HCT116 (cell line): ENCODE data around the gene CHST15. TPM values are rescaled to one million over a fixed set of nuclear protein-coding genes. Genes with fewer than 3 reads are reported as not detected.

Source experiments
- ATAC-seq: fragments of 200-7000 bp; cut with Tn5 transposase; 2 replicates; pipeline ENCODE4 v1.9.1; 2020; ENCODE audit warnings: mild to moderate bottlenecking, moderate library complexity
- BruUV-seq: library from RNA; stranded (reverse); fragments of 400-500 nt; replicated peaks from 2 replicates; lab custom pipeline; 2021; lab: Mats Ljungman, UMichigan
- CTCF ChIA-PET: fragments of 300-600 bp; sonication (Branson Sonifier 250); formaldehyde crosslinking; loops from one replicate; lab custom pipeline; 2021; ENCODE audit warnings: antibody characterized with exemption; lab: Charles Lee
- POLR2A ChIA-PET: fragments of 300-600, 350-600 bp; sonication (Branson Sonifier 250); formaldehyde crosslinking; loops from one replicate; lab custom pipeline; 2021; ENCODE audit warnings: antibody characterized with exemption; lab: Charles Lee
- RAD21 ChIA-PET, 2 experiments: fragments of 300-600 bp; sonication (Branson Sonifier 250); formaldehyde crosslinking; loops; one replicate each; lab custom pipeline; 2023; ENCODE audit warnings: low total read pairs in 2 of 2; ENCODE audit not compliant: uncharacterized antibody in 2 of 2, unreplicated experiment in 2 of 2, low non-redundant PET in 1 of 2; lab: Charles Lee
- DNase-seq: peaks from one replicate; pipeline ENCODE4 v3.0.0-alpha.2; 2010; ENCODE audit warnings: low read depth, low spot score
- H2AFZ ChIP-seq: fragments of 200-600 bp; shearing (Covaris generic), sonication (generic); 2 replicates; pipeline ENCODE4 v1.6.1; 2017; ENCODE audit warnings: low read depth, mixed run types, mixed read lengths, antibody characterized with exemption, low read length; ENCODE audit not compliant: poor library complexity, severe bottlenecking
- H3K27ac ChIP-seq: 2 replicates; pipeline ENCODE4 v1.5.1; 2012; ENCODE audit warnings: low read depth, low read length
- H3K27me3 ChIP-seq: fragments of 200-600 bp; sonication (generic); 2 replicates; pipeline ENCODE4 v1.6.1; 2016; ENCODE audit warnings: mixed run types, low read length, mixed read lengths; ENCODE audit not compliant: insufficient read depth
- H3K36me3 ChIP-seq, 2 experiments: fragments of 200-500 bp in 1 of 2; fragments of 200-600 bp in 1 of 2; sonication (Bioruptor generic) in 1 of 2; sonication (generic) in 1 of 2; 2 replicates each; pipeline versions ENCODE4 v1.5.1 to v1.6.1; 2014 to 2016; ENCODE audit warnings: low read length in 2 of 2, inconsistent platforms in 1 of 2, mixed read lengths in 1 of 2, mixed run types in 1 of 2; ENCODE audit not compliant: insufficient read depth in 2 of 2, control insufficient read depth in 1 of 2
- H3K4me1 ChIP-seq, 2 experiments: fragments of 200-600 bp in 1 of 2; sonication (generic) in 1 of 2; 2 replicates each; pipeline versions ENCODE4 v1.5.1 to v1.6.1; 2012 to 2017; ENCODE audit warnings: low read length in 2 of 2, inconsistent platforms in 1 of 2, mild to moderate bottlenecking in 1 of 2, mixed read lengths in 1 of 2, mixed run types in 1 of 2, moderate library complexity in 1 of 2; ENCODE audit not compliant: insufficient read depth in 2 of 2, control insufficient read depth in 1 of 2
- H3K4me2 ChIP-seq: fragments of 200-600 bp; sonication (generic); 2 replicates; pipeline ENCODE4 v1.6.1; 2017; ENCODE audit warnings: mixed run types, low read length, mixed read lengths
- H3K4me3 ChIP-seq, 2 experiments: fragments of 200-600 bp in 1 of 2; sonication (generic) in 1 of 2; replicated peaks in 1 of 2; 2 replicates each; pipeline ENCODE4 v1.5.1; 2011 to 2016; ENCODE audit warnings: low read length in 2 of 2, control low read depth in 1 of 2, low read depth in 1 of 2, mild to moderate bottlenecking in 1 of 2, mixed read lengths in 1 of 2, mixed run types in 1 of 2
- H3K79me2 ChIP-seq: fragments of 200-600 bp; sonication (generic); 2 replicates; pipeline ENCODE4 v1.6.1; 2017; ENCODE audit warnings: mild to moderate bottlenecking, mixed run types, low read length, moderate library complexity, mixed read lengths; ENCODE audit not compliant: insufficient read depth
- H3K9ac ChIP-seq: fragments of 200-600 bp; sonication (generic); 2 replicates; pipeline ENCODE4 v1.6.1; 2016; ENCODE audit warnings: low read length, mixed read lengths
- H3K9me2 ChIP-seq: fragments of 200-600 bp; sonication (generic), shearing (Covaris generic); 2 replicates; pipeline ENCODE4 v1.6.1; 2017; ENCODE audit warnings: mixed run types, mild to moderate bottlenecking, moderate library complexity; ENCODE audit not compliant: insufficient read depth
- H3K9me3 ChIP-seq, 2 experiments: fragments of 200-500 bp in 1 of 2; fragments of 200-600 bp in 1 of 2; sonication (Bioruptor generic) in 1 of 2; sonication (generic) in 1 of 2; 2 replicates each; pipeline ENCODE4 v1.6.1; 2014 to 2017; ENCODE audit warnings: low read length in 2 of 2, mixed read lengths in 2 of 2, inconsistent platforms in 1 of 2, low read depth in 1 of 2, mild to moderate bottlenecking in 1 of 2, mixed run types in 1 of 2, moderate library complexity in 1 of 2; ENCODE audit not compliant: control insufficient read depth in 1 of 2, insufficient read depth in 1 of 2
- H4K20me1 ChIP-seq: fragments of 200-600 bp; sonication (generic), shearing (Covaris generic); 2 replicates; pipeline ENCODE4 v1.6.1; 2017; ENCODE audit warnings: mixed run types, mild to moderate bottlenecking, moderate library complexity; ENCODE audit not compliant: insufficient read depth
- CEBPB ChIP-seq: IDR thresholded peaks from 2 replicates; pipeline ENCODE4 v1.6.1; 2012; ENCODE audit warnings: low read depth
- EGR1 ChIP-seq: IDR thresholded peaks from 2 replicates; pipeline ENCODE4 v1.6.1; 2012; ENCODE audit warnings: low read depth
- FOSL1 ChIP-seq: IDR thresholded peaks from 2 replicates; pipeline ENCODE4 v1.6.1; 2012; ENCODE audit warnings: low read depth
- POLR2AphosphoS5 ChIP-seq: IDR thresholded peaks from 2 replicates; pipeline ENCODE4 v1.6.1; 2011; ENCODE audit warnings: mild to moderate bottlenecking, low read depth, low read length, moderate library complexity
- RAD21 ChIP-seq: IDR thresholded peaks from 2 replicates; pipeline ENCODE4 v1.6.1; 2012; ENCODE audit warnings: low read depth, mild to moderate bottlenecking
- SIN3A ChIP-seq: IDR thresholded peaks from 2 replicates; pipeline ENCODE4 v1.6.1; 2012; ENCODE audit warnings: low read depth
- YY1 ChIP-seq: IDR thresholded peaks from 2 replicates; pipeline ENCODE4 v1.6.1; 2011; ENCODE audit warnings: low read length, low read depth, moderate library complexity, mild to moderate bottlenecking; ENCODE audit not compliant: insufficient replicate concordance; ENCODE audit errors: extremely low read depth
- ZFX ChIP-seq: fragments of 450-650 bp; IDR thresholded peaks from 2 replicates; pipeline ENCODE4 v1.6.1; 2017
- intact Hi-C: fragments of 100-400 bp; cut with micrococcal nuclease; formaldehyde crosslinking; loops from 2 replicates; pipeline ENCODE4 v1.10.0; 2022
- total RNA-seq: library from RNA; stranded (reverse); gene quantifications from one replicate; pipeline ENCODE4 v1.2.1, GENCODE V29; 2021; ENCODE audit not compliant: unreplicated experiment
- TF ChIP-seq, protein P1 (sequence below): IDR thresholded peaks from 2 replicates; pipeline ENCODE4 v1.6.1; 2012; ENCODE audit warnings: low read depth
- TF ChIP-seq, protein P2 (sequence below): IDR thresholded peaks from 2 replicates; pipeline ENCODE4 v1.6.1; 2012
- TF ChIP-seq, protein P3 (sequence below): IDR thresholded peaks from 2 replicates; pipeline ENCODE4 v1.6.1; 2012
- TF ChIP-seq, protein P4 (sequence below), 3 experiments: fragments of 200-600 bp in 1 of 3; sonication (generic) in 1 of 3; IDR thresholded peaks in 2 of 3; conservative IDR thresholded peaks in 1 of 3; 2 replicates each; pipeline ENCODE4 v1.5.1; 2012 to 2017; ENCODE audit warnings: low read depth in 2 of 3, low read length in 2 of 3, antibody characterized with exemption in 1 of 3, borderline replicate concordance in 1 of 3, control low read depth in 1 of 3, mild to moderate bottlenecking in 1 of 3, mixed read lengths in 1 of 3, mixed run types in 1 of 3, moderate library complexity in 1 of 3; ENCODE audit not compliant: insufficient read depth in 1 of 3

The CHST15 gene
- total RNA-seq, 1 experiment from 2014 or later = 47.2 TPM

DNA sequence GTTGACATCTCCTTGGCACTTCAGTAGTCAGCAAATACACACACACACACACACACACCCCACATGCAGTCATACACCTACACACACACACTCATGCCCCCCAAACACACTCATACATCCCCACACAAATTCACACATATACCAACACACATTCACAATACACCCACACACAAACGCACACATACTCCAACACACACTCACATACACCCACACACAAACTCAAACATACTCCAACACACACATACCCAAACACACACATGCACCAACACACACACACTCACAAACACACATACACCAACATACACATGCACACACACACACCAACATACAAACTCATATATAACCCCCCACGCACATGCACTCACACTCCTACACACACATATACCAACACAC, 31.4 kb upstream of the CHST15 start (continued):
- no peak for TF ChIP-seq SIN3A
- TF ChIP-seq EGR1 = no peak
- no peak for TF ChIP-seq ZFX
- TF ChIP-seq, protein P1, sequence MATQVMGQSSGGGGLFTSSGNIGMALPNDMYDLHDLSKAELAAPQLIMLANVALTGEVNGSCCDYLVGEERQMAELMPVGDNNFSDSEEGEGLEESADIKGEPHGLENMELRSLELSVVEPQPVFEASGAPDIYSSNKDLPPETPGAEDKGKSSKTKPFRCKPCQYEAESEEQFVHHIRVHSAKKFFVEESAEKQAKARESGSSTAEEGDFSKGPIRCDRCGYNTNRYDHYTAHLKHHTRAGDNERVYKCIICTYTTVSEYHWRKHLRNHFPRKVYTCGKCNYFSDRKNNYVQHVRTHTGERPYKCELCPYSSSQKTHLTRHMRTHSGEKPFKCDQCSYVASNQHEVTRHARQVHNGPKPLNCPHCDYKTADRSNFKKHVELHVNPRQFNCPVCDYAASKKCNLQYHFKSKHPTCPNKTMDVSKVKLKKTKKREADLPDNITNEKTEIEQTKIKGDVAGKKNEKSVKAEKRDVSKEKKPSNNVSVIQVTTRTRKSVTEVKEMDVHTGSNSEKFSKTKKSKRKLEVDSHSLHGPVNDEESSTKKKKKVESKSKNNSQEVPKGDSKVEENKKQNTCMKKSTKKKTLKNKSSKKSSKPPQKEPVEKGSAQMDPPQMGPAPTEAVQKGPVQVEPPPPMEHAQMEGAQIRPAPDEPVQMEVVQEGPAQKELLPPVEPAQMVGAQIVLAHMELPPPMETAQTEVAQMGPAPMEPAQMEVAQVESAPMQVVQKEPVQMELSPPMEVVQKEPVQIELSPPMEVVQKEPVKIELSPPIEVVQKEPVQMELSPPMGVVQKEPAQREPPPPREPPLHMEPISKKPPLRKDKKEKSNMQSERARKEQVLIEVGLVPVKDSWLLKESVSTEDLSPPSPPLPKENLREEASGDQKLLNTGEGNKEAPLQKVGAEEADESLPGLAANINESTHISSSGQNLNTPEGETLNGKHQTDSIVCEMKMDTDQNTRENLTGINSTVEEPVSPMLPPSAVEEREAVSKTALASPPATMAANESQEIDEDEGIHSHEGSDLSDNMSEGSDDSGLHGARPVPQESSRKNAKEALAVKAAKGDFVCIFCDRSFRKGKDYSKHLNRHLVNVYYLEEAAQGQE = no peak
- TF ChIP-seq FOSL1 = no peak
- no peak for TF ChIP-seq YY1

DNA sequence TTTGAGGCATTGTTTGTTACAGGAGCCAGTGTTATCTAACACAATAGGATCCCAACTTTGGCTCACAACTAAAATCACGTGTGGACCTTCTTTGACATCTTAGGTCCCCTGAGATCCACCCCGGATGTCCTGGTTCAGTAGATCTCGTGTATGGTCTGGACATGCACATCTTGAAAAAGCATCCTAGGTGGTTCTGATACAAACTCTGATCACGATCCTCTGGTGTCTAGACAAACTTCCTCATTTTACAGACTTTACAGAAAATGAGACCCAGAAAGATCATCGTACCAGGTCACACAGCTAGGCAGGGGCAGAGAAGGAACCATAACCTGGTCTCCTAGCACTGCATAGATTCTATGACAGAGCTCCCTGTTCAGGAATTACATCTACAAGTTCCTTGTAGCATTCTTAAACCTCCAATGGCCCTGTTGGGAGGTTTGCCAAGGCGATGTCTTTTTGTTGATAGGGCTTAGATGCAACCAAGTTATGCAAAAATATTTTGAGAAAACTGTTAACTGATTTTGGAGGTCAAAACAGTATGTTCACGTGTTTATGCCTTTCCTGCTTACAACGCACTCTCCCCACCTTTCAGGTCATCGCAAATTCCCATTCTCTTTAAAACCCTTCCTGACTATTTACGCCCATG, 30.8 kb upstream of the CHST15 start:
- H3K9me2 ChIP-seq = no peaks in the 10 kb centered on the region
- H3K79me2 ChIP-seq = no peaks in the 10 kb centered on the region
- no peak for TF ChIP-seq POLR2AphosphoS5
- TF ChIP-seq, protein P2, sequence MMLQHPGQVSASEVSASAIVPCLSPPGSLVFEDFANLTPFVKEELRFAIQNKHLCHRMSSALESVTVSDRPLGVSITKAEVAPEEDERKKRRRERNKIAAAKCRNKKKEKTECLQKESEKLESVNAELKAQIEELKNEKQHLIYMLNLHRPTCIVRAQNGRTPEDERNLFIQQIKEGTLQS = no peak
- no peak for TF ChIP-seq RAD21
- TF ChIP-seq, protein P1 = no peak
- TF ChIP-seq, protein P3, sequence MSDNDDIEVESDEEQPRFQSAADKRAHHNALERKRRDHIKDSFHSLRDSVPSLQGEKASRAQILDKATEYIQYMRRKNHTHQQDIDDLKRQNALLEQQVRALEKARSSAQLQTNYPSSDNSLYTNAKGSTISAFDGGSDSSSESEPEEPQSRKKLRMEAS = no peak
- TF ChIP-seq, protein P4, sequence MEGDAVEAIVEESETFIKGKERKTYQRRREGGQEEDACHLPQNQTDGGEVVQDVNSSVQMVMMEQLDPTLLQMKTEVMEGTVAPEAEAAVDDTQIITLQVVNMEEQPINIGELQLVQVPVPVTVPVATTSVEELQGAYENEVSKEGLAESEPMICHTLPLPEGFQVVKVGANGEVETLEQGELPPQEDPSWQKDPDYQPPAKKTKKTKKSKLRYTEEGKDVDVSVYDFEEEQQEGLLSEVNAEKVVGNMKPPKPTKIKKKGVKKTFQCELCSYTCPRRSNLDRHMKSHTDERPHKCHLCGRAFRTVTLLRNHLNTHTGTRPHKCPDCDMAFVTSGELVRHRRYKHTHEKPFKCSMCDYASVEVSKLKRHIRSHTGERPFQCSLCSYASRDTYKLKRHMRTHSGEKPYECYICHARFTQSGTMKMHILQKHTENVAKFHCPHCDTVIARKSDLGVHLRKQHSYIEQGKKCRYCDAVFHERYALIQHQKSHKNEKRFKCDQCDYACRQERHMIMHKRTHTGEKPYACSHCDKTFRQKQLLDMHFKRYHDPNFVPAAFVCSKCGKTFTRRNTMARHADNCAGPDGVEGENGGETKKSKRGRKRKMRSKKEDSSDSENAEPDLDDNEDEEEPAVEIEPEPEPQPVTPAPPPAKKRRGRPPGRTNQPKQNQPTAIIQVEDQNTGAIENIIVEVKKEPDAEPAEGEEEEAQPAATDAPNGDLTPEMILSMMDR (IDR thresholded peaks at IDR 0.05 in 2 of 3, conservative IDR thresholded peaks at IDR 0.05 in 1 of 3; ENCODE audit: borderline replicate concordance in 1 of 3, insufficient read depth in 1 of 3, low read depth in 2 of 3, low read length in 2 of 3) = no peak
- TF ChIP-seq CEBPB = no peak
- no peak for TF ChIP-seq EGR1
- ChIA-PET RAD21 (no interaction called here), CTCF (no interaction called here), POLR2A (no interaction called here)
- no peak overlapping the region for H3K27ac ChIP-seq
- H3K9ac ChIP-seq = no peak overlapping the region
- DNase-seq (no peak), ATAC-seq (no peak)
- no peaks in the 10 kb centered on the region for H3K36me3 ChIP-seq
- H3K9me3 ChIP-seq = no peaks in the 10 kb centered on the region
- no peak overlapping the region for H2AFZ ChIP-seq
- H3K4me3 ChIP-seq = no peak overlapping the region
- no peaks in the 10 kb centered on the region for H4K20me1 ChIP-seq
- H3K4me1 ChIP-seq = peaks cover 0 to 9% of the 10 kb centered on the region in 2 experiments; a peak in 1 of 4 replicates
- no peak overlapping the region for H3K4me2 ChIP-seq
- H3K27me3 ChIP-seq = no peaks in the 10 kb centered on the region
- no TSS peak for BruUV-seq
- intact Hi-C loops = no loop called here
